ENCODE data around the gene ETV5.
"Not testable (repeated sequence)": the region's sequence is repeated elsewhere in the genome, so short reads cannot be mapped to it uniquely, and the experiment has no call there.

- not testable (repeated sequence) for TF ChIP-seq YY1 (IDR thresholded peaks at IDR 0.05; ENCODE audit: low read depth, low read length); NFYB (IDR thresholded peaks at IDR 0.05; ENCODE audit: insufficient read depth, low read depth, low read length); ZBTB40 (IDR thresholded peaks at IDR 0.05; ENCODE audit: borderline replicate concordance); RFX5 (IDR thresholded peaks at IDR 0.05; ENCODE audit: low read depth, low read length); MXI1 (IDR thresholded peaks at IDR 0.05; ENCODE audit: low read depth, low read length); CTCF (IDR thresholded peaks at IDR 0.05 in 2 of 3, conservative IDR thresholded peaks at IDR 0.05 in 1 of 3; ENCODE audit: control insufficient read depth in 2 of 3, extremely low read depth in 1 of 3, insufficient read depth in 1 of 3, low read depth in 3 of 3, low read length in 3 of 3); CEBPB (IDR thresholded peaks at IDR 0.05; ENCODE audit: borderline replicate concordance in 1 of 2, low read depth in 2 of 2, low read length in 2 of 2); POLR2A (IDR thresholded peaks at IDR 0.05; ENCODE audit: low read depth, low read length); CBX5 (IDR thresholded peaks at IDR 0.05; ENCODE audit: low read depth); RCOR1 (conservative IDR thresholded peaks at IDR 0.05; ENCODE audit: low read depth, low read length); TAF1 (IDR thresholded peaks at IDR 0.05; ENCODE audit: borderline replicate concordance, low read depth, low read length); NBN (IDR thresholded peaks at IDR 0.05); SUPT20H (IDR thresholded peaks at IDR 0.05; ENCODE audit: borderline replicate concordance, control insufficient read depth, low read depth, low read length)
Measured at GRCh38 chr3:186025993-186026392, 82.9 kb downstream of the ETV5 start.

Measured in GM12878 (cell line).